ENCODE data around the gene YIPF7.
A peak's percentile ranks its signal among the peaks of the same experiment; 100 is the strongest.

Gene YIPF7

DNA sequence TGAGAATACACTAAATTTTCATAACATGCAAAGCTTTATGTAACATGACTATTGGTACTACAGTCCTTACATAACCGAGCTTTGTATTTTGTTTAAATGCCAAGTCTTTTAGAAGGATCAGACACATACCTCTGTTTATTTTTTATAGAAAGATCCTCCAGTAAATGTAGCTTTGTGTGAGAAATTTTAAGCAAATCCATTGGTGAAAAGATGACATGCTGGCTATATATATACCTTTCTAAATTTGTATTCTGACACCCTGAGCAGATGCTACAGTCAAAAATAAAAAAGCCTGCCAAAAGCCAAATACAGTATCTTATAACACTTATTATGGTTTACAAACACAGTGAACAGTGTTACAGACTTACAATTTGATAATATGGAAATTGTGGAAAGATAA lies at the start of gene YIPF7:
YIPF7 (minus strand) TSS at position 201 of the 400 bp plus-strand sequence. CDS start 1,525 bp downstream, outside the sequence.
- DNase-seq, result no peak

DNA sequence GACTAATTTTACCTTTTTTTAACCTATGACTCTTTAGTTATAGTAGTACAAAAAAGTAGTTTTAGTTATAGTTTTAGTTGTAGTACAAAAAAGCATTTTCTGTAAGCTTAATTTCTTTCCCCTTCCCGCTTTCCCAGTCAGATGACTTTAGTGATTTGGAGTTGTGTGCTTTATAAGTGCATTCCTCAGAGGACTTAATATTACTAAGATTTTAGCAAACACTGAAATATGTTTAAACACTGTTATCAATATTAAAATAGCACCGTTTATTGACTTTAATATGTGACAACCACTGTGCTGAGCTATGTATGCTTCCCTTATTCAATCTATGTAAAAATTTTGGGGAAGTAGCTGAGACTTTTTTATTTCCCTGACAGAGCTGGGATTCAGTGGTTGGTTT lies 49.6 kb upstream of the YIPF7 start:
- DNase-seq, result no peak

DNA sequence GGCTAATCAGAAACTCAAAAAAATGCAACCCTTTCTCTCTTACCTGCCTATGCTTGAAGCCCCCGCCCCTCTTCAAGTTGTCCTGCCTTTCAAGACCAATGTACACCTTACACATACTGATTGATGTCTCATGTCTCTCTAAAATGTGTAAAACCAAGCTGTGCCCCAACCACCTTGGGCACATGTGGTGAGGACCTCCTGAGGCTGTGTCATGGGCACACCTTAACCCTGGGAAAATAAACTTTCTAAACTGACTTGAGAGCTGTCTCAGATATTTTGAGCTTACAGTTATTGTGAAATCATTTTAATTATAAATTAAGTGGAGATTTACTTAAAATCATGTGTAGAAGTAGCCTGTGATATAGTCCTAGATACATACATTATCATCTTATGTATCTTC lies 49.0 kb upstream of the YIPF7 start:
- no peak for DNase-seq

DNA sequence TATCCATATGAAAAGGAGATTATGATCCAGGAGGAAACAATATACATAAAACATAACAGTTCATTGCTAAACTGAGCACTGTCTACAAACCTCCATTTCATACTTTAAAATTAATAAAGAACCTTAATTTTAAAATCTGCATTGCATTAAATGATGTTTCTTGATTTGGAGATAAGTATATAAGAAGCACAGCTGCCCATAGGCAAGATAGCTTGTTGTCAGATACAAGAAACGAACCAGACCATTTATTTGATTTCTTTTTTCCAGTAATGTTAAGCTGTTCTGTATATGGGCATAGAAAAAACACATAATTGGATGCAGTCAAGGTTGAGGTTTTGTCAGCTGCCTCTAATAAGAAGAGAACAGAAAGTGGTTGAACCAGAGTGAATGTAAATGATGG lies 33.2 kb upstream of the YIPF7 start:
- DNase-seq, result no peak

DNA sequence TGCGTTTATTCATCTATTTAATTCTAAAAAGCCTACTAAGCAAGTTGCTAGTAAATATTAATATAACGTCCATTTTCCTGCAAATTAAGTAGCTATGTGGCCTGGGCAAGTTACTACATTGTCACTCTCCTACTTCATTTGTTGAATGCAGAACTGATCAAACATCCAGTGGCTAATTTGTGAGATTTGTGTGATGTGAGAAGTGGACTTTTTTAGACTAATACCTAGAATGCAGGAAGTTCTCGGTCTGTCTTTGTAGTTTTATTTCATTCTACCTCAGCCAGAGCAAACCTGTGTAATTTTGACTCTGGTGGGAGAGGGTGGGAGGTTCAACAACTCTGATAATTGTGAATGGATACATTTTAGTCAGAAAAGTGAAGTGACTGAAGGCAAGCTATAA lies 27.6 kb upstream of the YIPF7 start:
- DNase-seq, result no peak

DNA sequence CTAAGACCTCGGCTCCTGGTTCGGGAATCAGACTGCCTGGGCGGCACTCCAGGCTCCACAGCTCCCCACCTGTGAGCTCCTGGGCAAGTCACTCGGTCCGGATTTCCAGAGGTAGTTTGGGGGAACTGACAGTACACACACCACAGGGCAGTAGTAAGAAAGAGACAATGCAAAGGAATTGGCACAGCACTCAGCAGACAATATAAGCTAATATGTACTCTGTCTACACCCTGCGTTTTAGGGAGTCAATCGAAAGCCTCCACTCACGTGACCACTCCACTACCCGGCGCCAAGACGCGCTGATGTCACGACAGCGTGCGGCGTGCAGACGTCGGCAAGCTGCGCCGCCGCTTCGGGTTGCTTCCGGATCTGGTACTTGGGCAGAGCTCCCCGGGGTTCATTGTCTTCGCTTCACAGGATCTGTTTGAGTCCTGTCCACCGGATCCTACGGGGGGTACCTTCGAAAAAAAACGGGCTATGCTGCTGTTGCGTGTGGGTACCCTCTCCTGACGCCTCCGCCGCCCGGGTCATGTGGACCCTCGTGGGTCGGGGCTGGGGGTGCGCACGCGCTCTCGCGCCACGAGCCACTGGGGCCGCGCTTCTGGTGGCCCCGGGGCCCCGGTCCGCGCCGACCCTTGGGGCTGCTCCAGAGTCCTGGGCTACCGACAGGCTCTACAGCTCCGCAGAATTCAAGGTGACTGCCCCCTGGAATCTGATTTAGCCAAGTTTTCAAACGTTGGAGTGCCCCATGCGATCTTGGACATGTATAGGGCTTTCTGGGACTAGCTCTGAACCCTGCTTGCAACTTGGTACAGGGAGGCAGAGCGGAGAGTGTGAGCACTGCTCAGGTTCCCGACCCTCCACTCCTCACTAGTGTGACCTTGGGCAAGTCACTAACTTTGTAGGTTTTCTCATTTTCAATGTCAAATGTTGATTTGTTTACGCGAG lies 26.9 kb upstream of the YIPF7 start, which contains the start of gene GUF1:
GUF1 (plus strand) TSS at position 327 of the 948 bp plus-strand sequence; CDS start at position 530, 203 bp downstream.
- DNase-seq, result peak; percentile 84

DNA sequence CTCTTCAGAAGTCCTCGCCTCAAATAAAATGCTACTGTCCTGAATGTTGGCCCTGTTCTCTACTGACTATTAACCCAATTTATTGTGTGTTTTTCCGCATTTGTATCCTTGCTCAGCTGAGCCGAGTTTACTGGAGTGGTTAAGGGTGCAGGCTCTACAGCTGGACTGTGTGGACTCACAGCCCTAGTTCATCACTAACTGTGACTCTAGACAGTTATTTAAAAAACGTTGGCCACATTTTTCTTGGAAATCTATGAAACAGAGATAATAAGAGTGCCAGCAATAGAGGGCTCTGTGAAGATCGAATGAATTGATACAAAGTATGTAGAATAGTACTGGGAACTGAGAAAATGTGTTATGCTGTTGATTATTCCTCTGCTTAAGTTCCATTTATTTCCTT lies 23.9 kb upstream of the YIPF7 start:
- no peak for DNase-seq

DNA sequence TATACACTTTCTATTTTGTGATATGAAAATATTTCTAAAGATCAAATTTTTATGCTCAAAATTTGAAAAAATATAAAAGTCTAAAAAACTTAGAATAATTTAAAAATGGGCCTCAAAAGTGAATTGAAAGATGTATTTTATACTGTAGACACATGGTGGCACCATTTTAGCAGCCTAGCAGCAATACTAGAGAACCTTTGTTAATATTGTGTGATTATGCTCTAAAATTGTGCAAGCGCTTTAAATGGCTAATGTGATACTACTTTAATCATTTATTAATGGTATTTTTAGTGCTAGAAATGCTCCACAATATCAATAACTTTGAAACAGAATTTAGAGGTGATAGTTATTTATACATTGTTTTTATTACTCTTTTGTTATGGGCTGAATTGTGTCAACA lies 23.0 kb upstream of the YIPF7 start:
- DNase-seq, result no peak

DNA sequence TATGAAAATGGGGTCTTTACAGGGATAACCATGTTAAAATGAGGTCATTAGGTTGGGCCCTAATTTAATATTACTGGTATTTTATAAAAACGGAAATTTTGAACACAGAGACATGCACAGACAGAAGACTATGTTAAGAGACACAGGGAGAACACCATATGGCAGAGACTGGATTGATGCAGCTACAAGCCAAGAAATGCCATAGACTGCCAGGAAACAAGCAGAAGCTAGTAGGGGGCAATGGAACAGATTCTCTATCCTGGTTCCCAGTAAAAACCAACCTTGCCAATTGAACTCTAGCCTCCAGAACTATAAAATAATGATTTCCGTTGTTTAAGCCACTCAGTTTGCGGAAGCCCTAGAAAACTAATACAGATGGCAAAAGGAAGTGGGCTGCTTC lies 20.2 kb upstream of the YIPF7 start:
- no peak for DNase-seq

DNA sequence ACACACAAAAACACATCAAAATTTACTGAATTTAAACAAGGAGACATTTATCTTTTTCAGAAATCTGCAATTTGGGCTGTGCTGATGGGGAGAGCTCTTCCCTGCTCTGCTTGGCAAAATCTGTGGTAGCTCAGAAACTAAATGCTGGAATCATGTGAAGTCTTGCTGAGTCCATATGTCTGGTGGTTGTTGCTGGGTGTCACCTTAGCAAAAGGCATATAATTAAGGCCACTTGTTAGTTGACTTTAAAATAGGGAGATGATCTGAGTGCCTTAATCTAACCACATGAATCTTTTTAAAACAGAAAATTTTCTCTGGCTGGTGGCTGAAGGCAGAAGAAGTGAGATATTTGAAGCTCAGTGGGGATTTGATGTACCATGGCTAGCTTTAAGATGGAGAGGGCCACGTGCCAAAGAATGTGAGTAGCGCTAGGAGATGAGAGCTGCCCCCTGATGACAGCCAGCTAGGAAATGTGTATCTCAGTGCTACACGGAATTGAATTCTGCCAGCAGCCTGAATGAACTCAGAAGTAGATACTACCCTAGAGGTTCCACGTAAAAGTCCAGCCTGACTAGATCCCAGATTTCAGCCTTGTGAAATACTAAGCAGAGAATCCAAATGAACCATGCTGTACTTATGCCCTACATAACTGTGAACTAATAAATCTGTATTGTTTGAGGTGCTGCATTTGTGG lies 19.2 kb upstream of the YIPF7 start:
- DNase-seq, result no peak

DNA sequence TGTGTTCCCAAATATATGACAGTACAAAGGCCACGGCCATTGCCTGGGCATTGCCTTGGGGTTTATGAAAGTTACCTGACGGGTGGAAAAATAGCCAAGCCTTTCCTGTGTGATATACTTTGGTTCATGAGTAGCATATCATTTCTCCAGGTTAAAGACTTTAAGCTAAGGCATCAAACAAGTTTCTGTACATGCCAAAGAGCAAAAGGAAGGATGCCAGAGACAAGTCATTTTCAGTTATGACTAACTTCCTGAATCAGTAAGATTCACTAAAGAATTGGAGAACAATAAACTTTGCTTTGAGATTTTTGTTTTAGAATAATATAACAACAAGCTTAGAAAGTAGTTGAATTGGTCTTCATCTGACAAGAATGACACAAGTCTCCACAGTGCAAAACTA lies 17.1 kb upstream of the YIPF7 start:
- DNase-seq, result no peak

DNA sequence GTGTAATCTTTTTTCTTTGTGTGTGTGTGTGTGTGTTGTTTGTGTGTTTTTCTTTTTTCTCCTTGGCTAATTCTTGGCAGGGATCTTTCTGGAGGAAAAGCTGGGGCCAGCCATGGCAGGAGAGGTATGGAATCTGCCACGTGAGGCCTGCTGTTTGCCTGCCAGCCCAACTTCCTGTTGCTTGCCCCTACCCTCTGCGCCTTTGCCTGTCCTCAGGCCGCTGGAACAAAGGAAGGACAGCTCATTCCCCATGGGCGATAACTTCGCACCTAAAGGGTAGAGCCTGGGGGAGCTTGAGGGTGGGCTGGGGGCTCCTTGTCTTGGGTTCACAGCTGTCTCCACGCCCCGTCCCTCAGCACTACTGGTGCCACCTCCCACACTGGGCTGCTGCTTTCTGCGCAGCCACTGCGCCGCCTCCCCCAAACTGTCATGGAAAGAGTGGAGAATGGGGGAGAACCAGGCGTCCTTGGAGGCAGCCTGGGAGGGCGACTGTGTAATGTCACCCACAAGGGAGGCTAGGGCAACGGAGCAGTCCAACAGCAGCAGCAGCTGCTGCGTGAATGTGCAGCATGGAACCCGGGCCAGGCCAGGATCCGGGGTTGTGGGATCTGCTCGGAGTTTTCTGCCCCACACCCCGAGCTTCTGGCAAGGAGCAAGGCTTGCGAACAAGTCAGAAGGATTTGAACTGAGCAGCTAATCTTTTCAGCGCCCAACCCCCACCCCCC lies 12.3 kb upstream of the YIPF7 start:
- no peak for DNase-seq

DNA sequence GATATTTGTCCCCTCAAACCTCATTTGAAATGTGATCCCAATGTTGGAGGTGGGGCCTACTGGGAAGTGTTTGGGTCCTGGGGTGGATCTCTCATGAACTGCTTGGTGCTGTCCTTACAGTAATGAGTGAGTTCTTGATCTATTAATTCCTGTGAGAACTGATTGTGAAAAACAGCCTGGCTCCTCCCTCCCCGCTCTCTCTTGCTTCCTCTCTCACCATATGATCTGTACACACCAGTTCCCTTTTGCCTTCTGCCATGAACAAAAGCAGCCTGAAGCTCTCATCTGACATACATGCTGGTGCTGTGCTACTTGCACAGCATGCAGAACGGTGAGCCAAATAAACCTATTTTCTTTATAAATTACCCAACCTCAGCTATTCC lies 11.2 kb upstream of the YIPF7 start:
- no peak for DNase-seq

DNA sequence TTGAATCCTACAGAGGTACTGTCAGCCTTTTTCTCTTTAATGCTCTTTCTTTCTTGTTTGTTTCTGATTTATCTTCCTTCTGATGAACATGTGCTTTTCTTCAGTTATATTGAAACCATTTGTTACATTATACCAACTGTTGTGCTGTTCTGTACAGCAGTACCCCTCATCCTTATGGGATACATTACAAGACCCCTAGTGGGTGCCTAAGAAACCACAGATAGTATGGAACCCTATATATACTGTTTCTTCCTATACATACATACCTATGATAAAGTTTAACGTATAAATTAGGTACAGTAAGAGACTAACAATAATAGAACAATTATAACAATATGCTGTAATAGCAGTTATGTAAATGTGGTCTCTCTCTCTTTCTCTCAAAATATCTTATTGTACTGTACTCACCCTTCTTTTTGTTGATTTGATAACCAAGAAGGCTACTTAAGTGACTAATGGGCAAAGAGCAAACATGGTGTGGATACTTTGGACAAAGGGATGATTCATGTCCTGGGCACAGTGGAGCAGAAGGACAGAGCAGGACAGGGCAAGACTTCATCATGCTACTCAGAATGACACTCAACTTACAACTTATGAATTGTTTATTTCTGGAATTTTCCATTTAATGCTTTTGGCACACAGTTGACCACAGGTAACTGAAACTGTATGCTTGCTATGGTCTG lies 10.7 kb upstream of the YIPF7 start:
- DNase-seq, result no peak

DNA sequence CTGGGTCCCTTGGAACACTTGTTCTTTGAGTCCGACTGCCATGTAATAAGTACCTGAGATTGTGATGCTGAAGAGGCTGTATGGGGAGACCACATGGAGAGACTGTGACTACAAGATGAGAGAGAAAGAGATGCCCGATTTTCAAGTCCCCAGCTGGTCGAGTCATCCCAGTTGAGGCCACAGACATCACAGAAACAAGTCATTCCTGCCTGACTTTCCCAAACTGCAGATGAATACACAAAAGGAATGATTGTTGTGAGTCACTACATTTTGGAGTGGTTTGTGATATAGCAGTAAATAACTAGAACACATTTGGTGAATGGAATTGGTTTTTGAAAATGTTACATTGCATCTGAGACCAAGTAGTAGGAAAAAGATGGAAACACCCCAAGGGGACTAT lies 9.0 kb upstream of the YIPF7 start:
- DNase-seq, result no peak

DNA sequence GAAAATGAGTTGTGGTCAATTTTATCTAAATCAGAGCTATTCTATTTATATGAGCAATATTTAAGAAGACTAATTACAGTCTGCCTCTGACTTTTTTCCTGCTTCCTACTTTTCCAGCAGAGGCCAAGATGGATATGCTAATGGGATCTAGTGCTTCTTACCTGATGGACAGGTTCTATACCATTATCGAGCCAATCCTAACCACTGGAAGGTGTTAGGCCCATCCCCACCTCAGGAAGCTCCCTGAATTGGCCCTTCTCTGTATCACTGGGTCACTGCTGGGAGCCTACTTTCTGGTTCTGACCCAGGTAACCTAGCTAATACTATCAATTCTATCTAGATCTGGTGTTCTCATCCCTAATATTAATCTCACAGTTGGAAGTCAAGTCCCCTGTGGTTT lies 577 bp upstream of the YIPF7 start:
- DNase-seq, result no peak

DNA sequence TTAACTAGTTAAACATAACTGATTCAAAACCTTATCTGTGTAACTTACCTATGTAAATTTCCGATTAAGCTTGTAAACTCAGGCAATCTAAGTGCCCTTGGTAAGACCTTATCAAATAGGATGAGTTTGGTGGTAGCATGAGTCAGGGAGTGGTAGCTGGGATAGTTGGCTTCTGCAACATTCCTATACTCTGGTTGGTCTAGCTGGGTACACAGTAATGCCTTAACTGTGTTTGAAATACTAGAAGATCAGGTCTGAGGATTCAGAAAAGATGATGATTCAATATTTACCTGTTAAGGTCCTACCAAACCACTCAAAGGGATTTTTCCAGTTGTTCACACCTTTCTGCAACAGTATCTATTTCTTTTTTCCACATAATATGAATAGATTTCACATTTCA lies 5.3 kb downstream of the YIPF7 start:
- no peak for DNase-seq

DNA sequence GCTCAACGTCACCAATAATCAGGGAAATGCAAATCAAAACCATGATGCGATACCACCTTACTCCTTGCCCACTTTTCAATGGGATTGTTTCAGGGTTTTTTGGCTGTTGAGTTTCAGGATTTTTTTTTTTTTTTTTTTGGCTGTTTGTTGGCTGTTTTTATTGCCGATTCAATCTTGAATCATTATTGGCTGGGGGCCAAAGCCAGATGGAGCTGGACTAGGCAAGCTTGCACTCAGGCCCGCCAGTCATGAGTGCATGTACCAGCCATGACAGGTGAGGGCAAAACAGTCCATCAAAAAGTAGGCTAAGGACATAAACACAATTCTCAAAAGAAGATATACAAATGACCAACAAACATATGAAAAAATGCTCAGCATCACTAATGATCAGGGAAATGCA lies 13.3 kb downstream of the YIPF7 start:
- no peak for DNase-seq

DNA sequence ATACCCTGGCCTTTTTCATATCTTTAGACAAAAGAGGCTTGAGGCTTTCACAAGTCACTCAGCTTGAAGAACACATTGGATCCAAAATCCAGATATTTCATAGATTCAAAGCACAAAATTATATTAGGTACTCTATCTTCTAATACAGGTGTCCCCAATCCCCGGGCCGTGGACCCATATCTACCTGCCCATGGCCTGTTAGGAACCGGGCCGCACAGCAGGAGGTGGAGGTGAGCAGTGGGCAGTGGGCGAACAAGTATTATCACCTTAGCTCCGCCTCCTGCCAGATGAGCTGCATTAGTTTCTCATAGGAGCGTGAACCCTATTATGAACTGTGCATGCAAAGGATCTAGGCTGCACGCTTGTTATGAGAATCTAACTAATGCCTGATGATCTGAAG lies 18.7 kb downstream of the YIPF7 start:
- no peak for DNase-seq

DNA sequence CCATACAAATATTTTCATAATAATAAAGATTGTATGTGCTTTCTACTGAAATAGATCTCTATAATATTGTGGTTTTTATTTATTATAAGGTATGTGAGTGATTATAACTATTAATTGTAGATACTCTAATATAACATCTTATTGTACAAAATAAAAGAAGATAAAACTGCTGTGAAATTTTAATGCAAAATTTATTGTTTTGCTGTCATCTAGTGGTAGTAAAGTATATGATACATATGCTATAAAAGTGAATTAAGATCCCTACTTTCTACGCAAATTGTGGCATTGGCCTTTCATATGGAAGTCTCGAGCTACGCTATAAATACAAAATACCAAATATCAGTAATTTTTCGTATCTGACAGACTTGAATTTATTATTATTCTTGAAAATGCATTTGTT lies 19.3 kb downstream of the YIPF7 start:
- peak; percentile 4 for DNase-seq

DNA sequence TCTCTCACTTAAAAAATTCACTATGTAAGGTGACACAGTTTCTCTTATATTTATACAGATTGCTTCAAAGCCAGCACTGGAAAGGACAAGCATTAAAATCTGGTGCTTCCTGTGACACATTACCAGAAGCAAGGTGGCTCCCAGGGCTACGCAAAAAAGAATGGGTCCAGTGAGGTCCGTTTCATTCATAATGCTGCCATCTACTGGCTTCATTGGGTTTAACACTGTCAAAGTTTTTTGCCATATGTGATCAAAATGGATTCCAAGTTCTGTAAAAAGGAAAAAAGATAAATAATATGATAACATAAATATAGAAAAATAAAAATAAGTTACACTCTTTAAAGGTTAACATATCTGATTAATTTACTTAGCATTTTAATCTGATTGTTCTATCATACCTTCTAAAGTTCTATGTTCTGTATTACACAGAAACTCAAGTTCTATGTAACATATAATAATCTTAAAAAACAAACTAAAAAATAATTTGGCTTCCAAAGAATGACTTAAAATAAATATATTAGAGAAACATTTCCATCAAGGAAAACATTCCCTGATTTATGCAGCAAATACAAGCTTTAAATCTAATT lies 22.1 kb downstream of the YIPF7 start:
- DNase-seq, result peak; percentile 53

DNA sequence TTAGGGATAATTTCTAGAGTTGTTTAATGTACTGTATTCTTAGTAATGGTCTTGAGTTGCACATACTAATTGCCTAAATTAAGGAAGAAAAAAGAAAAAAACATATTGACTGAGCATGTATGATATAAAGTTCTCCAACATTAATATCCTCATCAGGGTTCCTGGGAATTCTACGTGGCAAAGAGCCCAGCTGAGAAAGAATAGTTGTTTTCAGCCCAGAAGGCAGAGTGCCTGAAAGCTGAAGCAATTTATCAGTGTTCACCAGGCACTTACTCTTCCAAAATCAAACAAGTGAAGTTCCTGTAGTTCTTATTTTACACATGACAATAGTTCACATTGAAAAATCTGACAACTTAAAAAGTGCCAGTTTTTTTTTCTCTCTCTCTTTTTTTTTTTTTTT lies 27.7 kb downstream of the YIPF7 start:
- DNase-seq, result no peak

DNA sequence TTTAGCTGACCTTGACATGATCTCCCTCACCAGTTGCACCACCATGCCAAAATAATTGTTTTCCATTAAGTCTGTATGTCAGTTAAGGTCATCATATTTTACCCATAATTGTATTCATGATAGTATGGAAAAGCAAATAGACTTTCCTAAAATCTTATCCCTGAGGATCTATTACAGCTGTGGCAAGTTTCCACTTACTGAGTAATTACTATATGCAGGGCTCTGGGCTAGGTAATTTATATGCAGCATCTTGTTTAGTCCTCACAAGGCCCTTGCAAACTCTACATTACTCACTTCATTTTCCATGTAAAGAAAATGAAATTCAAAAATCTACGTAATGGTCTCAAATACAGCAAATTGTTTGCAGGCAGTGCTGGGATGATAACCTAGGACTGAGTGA lies 34.8 kb downstream of the YIPF7 start:
- no peak for DNase-seq
